ENCODE results near the gene MCEMP1.

The MCEMP1 gene

GRCh38 chr19:7698583-7698982 lies 21.7 kb downstream of the MCEMP1 start:
- DNase-seq (ENCODE audit: low spot score) = no peak

DNA sequence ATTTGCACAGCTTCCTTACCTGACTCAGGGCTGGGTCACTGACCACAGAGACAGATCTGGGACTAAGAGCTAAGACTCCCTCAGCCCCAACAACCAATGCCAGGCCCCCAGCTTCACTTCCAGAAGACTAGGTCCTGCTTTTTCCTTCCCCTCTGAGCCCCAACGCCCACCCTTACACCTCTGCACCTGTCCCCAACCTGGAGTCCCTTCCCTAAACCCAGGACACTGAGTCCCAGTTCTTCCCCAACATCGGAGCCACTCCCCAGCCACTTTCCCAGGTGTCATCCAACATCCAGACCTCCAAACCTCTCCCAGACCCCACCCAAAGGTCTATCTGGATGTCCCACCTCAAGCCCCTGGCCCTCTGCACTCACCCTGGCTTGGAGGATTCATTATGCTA lies 22.1 kb downstream of the MCEMP1 start:
- no peak for DNase-seq (ENCODE audit: low spot score)

DNA sequence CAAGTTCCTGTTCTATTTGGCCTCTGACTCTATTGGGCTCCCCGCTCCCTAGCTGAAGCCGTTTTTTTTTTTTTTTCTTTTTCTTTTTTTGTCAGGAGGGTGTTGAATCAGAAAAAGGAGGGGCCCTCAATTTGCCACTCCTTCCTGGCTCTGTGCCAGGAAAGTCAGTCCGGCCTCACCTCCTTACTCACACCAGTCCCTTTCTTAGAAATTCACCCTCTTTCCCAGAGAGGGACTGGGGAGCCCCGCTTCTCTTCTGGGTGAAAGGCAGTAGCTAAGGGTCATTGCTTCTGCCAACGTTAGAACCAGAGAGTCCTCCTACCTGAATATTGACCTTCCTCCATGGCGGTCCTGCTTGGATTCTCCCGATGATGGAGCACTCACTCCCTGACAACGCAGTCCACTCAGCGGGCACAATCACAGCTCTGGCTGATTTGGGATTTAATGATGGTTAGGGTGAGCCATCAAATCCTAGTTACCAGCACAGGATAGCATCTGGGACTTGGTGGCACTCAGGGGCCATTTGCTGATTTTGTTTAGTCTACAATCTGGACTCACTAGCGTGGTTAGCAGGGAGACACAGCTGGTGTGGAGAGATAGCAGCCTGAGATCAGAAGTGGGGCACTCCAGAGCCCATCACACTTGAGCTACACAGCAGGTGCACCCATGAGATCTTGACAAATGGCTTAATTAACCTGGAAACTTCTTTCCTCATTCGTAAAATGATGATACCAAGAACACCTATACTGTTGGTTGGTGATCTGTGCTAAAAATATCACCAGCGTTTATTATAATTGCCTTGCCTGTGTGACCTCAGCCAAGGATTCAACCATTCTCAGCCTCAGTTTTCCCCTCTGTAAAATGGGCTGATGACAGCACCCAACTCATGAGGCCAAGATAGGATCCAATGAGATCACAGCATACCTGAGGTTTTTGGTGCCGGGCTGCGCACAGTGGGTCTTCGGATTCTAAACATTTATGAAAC lies 22.8 kb downstream of the MCEMP1 start:
- peak; percentile 19 for DNase-seq (ENCODE audit: low spot score)

DNA sequence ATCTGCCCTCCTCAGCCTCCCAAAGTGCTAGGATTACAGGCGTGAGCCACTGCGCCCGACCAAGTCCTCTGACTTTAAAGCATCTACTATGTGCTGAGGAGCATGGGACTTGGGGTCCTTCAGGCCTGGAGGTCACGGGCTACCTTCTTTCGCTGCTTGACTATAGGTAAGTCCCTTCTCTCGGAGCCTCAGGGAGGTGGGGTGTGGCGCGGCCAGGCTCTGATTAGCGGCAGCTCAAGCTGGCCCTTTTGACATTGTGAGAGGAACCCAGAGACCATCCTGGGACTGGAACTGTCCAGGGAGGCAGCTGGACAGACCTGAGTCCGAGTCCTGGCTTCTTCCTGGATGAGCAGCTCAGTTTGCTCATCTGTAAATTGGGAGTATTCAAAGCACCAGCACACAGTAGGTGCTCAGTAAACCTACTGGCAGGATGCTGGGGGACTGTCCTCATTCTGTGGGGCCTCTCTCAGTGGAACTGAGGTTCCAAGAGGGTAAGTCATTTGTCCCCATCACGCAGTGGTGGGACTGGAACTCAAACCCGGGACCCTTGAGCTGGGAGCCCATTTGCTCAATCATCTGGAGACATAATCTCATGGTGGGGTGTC lies 24.3 kb downstream of the MCEMP1 start:
- no peak for DNase-seq (ENCODE audit: low spot score)

DNA sequence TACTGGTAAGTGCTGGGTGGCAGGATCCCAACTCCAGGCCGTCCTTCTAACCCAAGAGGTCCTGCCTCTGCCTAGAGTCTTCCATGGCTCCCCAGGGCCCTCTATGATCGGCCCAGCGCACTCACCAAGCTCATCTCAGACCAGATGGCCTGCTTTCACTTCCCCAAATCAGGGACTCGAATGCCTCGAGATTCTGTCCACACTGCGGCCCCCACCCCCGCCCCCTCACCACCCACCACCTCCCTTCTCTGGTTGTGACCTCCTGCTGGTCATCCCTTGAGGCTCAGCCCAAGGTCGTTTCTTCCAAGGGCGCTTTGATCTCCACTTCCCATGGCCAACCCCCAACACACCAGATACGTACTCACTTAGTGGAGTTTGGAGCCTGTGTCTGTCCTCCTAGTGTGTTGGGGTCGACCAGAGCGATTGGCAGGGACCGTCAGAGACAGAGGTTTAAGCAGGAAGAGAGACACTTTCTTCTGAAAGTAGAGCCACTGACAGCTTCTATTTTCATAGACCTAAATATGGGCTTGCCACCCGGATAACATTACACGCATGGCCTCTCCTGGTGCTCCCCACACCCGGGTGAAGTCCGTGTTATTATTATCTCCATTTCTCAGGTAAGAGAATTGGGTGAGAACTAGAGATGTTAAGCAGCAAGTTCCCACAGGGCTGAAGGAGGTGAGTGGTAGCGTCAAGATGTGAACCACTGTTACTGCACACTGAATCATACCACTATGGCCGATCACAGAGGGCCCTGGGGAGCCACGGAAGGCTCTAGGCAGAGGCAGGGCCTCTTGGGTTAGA lies 25.0 kb downstream of the MCEMP1 start, which contains the start of gene FCER2:
TSS of gene FCER2 (minus strand) at position 478 of the 804 bp plus-strand sequence. CDS start 2,371 bp downstream, outside the sequence.
- no peak for DNase-seq (ENCODE audit: low spot score)

GRCh38 chr19:7703332-7703731 lies 26.4 kb downstream of the MCEMP1 start:
- no peak for DNase-seq (ENCODE audit: low spot score)

GRCh38 chr19:7704280-7705060 lies 27.6 kb downstream of the MCEMP1 start:
- DNase-seq (ENCODE audit: low spot score) = no peak

- DNase-seq (ENCODE audit: low spot score) = no peak
Measured at GRCh38 chr19:7705387-7706187, 28.7 kb downstream of the MCEMP1 start.

DNA sequence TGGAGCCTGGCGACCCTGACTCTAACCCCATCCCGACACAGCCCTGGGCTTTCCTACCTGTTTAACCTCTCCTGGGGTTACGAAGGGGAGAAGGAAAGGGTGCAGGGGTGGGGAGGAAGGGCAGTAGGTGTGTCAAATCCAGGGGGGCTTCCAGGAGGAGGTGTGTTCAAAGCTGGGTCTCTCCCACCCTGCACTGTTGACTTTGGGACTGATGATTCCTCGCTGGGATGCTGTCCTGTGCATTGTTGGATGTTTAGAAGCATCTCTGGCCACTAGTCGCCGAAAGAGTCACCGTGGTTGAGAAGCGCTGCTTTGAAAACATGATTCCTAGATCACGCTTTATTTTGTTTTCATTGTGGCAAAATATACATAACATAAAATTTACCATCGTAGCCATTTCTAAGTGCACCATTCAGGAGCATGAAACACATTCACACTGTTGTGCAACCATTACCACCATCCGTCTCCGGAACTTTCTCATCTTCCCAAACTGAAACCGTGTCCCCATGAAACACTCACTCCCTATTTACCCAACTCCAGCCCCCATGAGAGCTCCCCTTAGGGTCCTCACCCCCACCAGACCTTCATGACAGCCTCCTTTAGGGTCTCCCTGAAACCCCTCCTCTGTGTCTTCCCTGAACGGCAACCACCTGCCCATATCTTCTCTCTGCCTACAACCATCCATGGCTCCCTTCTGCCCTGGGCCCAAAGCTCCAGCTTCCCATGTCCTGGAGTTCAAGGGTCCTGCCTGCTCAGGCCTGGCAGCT lies 29.5 kb downstream of the MCEMP1 start:
- no peak for DNase-seq (ENCODE audit: low spot score)

GRCh38 chr19:7706955-7707456 lies 30.1 kb downstream of the MCEMP1 start:
- no peak for DNase-seq (ENCODE audit: low spot score)

- no peak for DNase-seq (ENCODE audit: low spot score)
Measured at GRCh38 chr19:7709932-7710460, 33.1 kb downstream of the MCEMP1 start.

DNA sequence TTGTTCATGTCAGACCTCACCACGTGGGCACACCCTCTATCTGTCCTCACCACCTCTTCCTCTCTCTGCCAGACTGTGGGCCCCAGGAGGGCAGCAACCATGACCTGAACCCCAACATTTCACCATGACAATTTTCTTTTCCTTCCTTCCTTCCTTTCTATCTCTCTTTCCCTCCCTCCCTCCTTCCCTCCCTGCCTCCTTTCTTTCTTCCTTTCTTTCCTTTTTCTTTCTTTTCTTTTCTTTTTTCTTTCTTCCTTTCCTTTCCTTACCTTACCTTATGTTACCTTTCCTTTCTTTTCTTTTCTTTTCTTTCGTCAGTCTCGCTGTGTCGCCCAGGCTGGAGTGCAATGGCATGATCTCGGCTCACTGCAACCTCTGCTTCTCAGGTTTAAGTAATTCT lies 33.7 kb downstream of the MCEMP1 start:
- DNase-seq (ENCODE audit: low spot score) = no peak

GRCh38 chr19:7715671-7716070 lies 38.8 kb downstream of the MCEMP1 start:
- DNase-seq (ENCODE audit: low spot score) = no peak

DNA sequence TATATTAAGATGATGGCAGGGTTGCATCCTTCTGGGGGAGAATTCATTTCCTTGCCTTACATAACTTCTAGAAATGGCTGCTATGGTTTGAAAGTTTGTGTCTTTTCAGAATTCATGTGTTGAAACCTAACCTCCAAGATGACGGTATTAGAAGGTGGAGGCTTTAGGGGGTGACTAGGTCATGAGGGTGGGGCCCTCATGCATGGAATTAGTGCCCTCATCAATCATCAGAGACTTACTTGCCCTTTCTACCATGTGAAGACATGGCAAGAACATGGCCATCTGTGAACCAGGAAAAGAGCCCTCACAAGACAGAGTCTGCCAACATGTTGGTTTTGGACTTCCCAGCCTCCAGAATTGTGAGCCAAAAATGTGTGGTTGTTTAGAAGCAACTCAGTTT lies 39.9 kb downstream of the MCEMP1 start:
- DNase-seq (ENCODE audit: low spot score) = no peak

GRCh38 chr19:7718668-7719067 lies 41.8 kb downstream of the MCEMP1 start:
- no peak for DNase-seq (ENCODE audit: low spot score)

- no peak for DNase-seq (ENCODE audit: low spot score)
Measured at GRCh38 chr19:7720351-7720750, 43.5 kb downstream of the MCEMP1 start.

DNA sequence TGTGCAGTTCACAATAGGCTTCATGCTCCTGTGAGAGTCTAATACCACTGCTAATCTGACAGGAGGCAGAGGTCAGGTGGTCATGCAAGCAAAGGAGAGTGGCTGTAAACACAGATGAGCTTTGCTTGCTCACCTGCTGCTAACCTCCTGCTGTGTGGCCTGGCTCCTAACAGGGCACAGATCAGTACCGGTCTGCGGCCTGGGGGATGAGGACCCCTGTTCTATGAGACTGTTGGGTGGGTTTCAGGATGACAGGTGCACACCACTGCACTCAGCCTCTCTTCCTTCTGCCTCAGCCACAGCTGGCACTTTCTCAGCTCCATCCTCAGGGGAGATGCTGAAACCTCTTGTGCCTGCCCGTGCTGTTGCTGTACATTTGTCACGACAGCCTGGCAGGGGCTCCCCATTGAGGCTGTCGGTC lies 45.4 kb downstream of the MCEMP1 start:
- no peak for DNase-seq (ENCODE audit: low spot score)

DNA sequence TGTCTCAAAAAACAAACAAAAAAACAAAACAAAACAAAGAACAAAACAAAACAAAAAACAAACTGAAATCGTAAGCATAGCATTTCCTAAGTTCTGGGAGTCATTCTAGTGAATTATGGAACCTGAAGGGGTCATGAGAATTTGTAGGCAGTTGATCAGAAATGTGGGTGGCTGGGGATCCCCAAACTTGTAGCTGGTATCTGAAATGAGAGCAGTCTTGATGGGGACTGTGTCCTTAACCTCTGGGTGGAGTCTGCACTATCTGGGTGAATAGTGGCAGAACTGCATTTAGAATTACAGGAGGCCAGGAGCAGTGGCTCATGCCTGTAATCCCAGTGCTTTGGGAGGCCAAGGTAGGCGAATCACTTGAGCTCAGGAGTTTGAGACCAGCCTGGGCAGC lies 48.9 kb downstream of the MCEMP1 start:
- DNase-seq (ENCODE audit: low spot score) = no peak

GRCh38 chr19:7729211-7729610 lies 52.3 kb downstream of the MCEMP1 start:
- no peak for DNase-seq (ENCODE audit: low spot score)
